ENCODE data around the gene RASGRF1.

RASGRF1 gene

GRCh38 chr15:78927077-78927790, 163.3 kb downstream of the RASGRF1 start:
- Histone ChIP-seq H3K4me3 (no peak overlapping the region), H3K27ac (no peak overlapping the region)

- no peak overlapping the region for H3K4me3 ChIP-seq
- H3K27ac ChIP-seq: no peak overlapping the region
Observed at GRCh38 chr15:78925956-78926743, 164.4 kb downstream of the RASGRF1 start.

- Histone ChIP-seq H3K27ac (peak overlapping the region in 1 of 21 experiments; percentile 39), H3K4me3 (no peak overlapping the region)
Observed at GRCh38 chr15:78925076-78925624, 165.4 kb downstream of the RASGRF1 start.

GRCh38 chr15:78923480-78924360, 166.9 kb downstream of the RASGRF1 start:
- H3K27ac ChIP-seq: peak overlapping the region in 1 of 21 experiments; percentile 28
- no peak overlapping the region for H3K4me3 ChIP-seq

- Histone ChIP-seq H3K4me3 (no peak overlapping the region), H3K27ac (peak overlapping the region in 1 of 21 experiments; percentile 21)
Observed at GRCh38 chr15:78923015-78923414, 167.6 kb downstream of the RASGRF1 start.

GRCh38 chr15:78922527-78922926, 168.1 kb downstream of the RASGRF1 start:
- H3K27ac ChIP-seq: peak overlapping the region in 2 of 21 experiments; percentile 3 to 21
- no peak overlapping the region for H3K4me3 ChIP-seq

- H3K27ac ChIP-seq: peak overlapping the region in 1 of 21 experiments; percentile 3
- no peak overlapping the region for H3K4me3 ChIP-seq
Observed at GRCh38 chr15:78921940-78922339, 168.6 kb downstream of the RASGRF1 start.

GRCh38 chr15:78921517-78921916, 169.1 kb downstream of the RASGRF1 start:
- H3K4me3 ChIP-seq: no peak overlapping the region

GRCh38 chr15:78917888-78918287, 172.7 kb downstream of the RASGRF1 start:
- Histone ChIP-seq H3K27ac (no peak overlapping the region), H3K4me3 (no peak overlapping the region)

More at GRCh38 chr15:78921517-78921916, 169.1 kb downstream of the RASGRF1 start:
- H3K27ac ChIP-seq: no peak overlapping the region

- Histone ChIP-seq H3K4me3 (no peak overlapping the region), H3K27ac (peak overlapping the region in 14 of 21 experiments; percentile 5 to 82 (median 56))
Observed at GRCh38 chr15:78916088-78916487, 174.5 kb downstream of the RASGRF1 start.

- Histone ChIP-seq H3K4me3 (no peak overlapping the region), H3K27ac (peak overlapping the region in 17 of 21 experiments; percentile 5 to 82 (median 59))
Observed at GRCh38 chr15:78915341-78916087, 175.1 kb downstream of the RASGRF1 start.

- peak overlapping the region in 9 of 21 experiments; percentile 6 to 82 (median 39) for H3K27ac ChIP-seq
Observed at GRCh38 chr15:78914027-78914764, 176.4 kb downstream of the RASGRF1 start.

GRCh38 chr15:78913012-78913411, 177.6 kb downstream of the RASGRF1 start:
- Histone ChIP-seq H3K4me3 (no peak overlapping the region), H3K27ac (peak overlapping the region in 1 of 21 experiments; percentile 51)

More at GRCh38 chr15:78914027-78914764, 176.4 kb downstream of the RASGRF1 start:
- H3K4me3 ChIP-seq: no peak overlapping the region

- H3K4me3 ChIP-seq: no peak overlapping the region
- no peak overlapping the region for H3K27ac ChIP-seq
Observed at GRCh38 chr15:78912316-78912715, 178.3 kb downstream of the RASGRF1 start.

- Histone ChIP-seq H3K27ac (peak overlapping the region in 2 of 21 experiments; percentile 36 to 59), H3K4me3 (no peak overlapping the region)
Observed at GRCh38 chr15:78910271-78910670, 180.3 kb downstream of the RASGRF1 start.

Measured in skin epidermis (tissue), 12 donors.